Mesodermal cell (in vitro differentiated cells): ENCODE data around the gene HHIPL2.

ENCODE experiments used
- H3K27ac ChIP-seq: 2 replicates; pipeline ENCODE4 v1.7.0; 2013; ENCODE audit warnings: mild to moderate bottlenecking, low read depth, low read length, moderate library complexity; ENCODE audit not compliant: severe bottlenecking
- H3K36me3 ChIP-seq: 2 replicates; pipeline ENCODE4 v1.7.1; 2013; ENCODE audit warnings: mild to moderate bottlenecking, low read length, moderate library complexity; ENCODE audit not compliant: control insufficient read depth, insufficient read depth
- H3K4me1 ChIP-seq: one replicate; pipeline ENCODE4 v1.7.1; 2013; ENCODE audit warnings: mild to moderate bottlenecking, low read length; ENCODE audit not compliant: insufficient read depth, control insufficient read depth, poor library complexity, severe bottlenecking
- H3K4me3 ChIP-seq: 2 replicates; pipeline ENCODE4 v1.7.0; 2013; ENCODE audit warnings: low read length, control low read depth, mild to moderate bottlenecking; ENCODE audit not compliant: insufficient read depth, poor library complexity, severe bottlenecking; ENCODE audit errors: extremely low read depth
- H3K9me3 ChIP-seq: 2 replicates; pipeline ENCODE4 v1.7.1; 2013; ENCODE audit warnings: mild to moderate bottlenecking, low read length, moderate library complexity; ENCODE audit not compliant: control insufficient read depth
- WGBS, 2 experiments: methylation state at CpG; one replicate each; pipeline ENCODE4 v1.1.5; 2013; ENCODE audit warnings: missing lambda C conversion rate in 2 of 2; ENCODE audit not compliant: insufficient coverage in 2 of 2; 5-methylcytosine and 5-hydroxymethylcytosine counted together

The HHIPL2 gene

GRCh38 chr1:222570837-222571236 lies 22.9 kb upstream of the HHIPL2 start:
- Histone ChIP-seq H3K9me3 (peaks cover 11% of the 10 kb centered on the region), H3K36me3 (peaks cover 57% of the 10 kb centered on the region)
- no CpG with 5 or more reads among the region's 1 CpG for WGBS, 2 experiments

GRCh38 chr1:222561656-222562055 lies 13.8 kb upstream of the HHIPL2 start:
- Histone ChIP-seq H3K36me3 (peaks cover 47% of the 10 kb centered on the region), H3K4me3 (no peak overlapping the region), H3K9me3 (no peaks in the 10 kb centered on the region), H3K4me1 (no peaks in the 10 kb centered on the region), H3K27ac (no peak overlapping the region)
- WGBS, 2 experiments, result 80 to 100% methylated on average over 1 of the region's 1 CpG

More at GRCh38 chr1:222570837-222571236, 22.9 kb upstream of the HHIPL2 start:
- no peak overlapping the region for H3K4me3 ChIP-seq
- H3K4me1 ChIP-seq, result no peaks in the 10 kb centered on the region
- H3K27ac ChIP-seq, result no peak overlapping the region

GRCh38 chr1:222557574-222557973 lies 9.7 kb upstream of the HHIPL2 start:
- 87 to 97% methylated on average over 3 to 7 of the region's 7 CpGs for WGBS, 2 experiments
- Histone ChIP-seq H3K4me1 (no peaks in the 10 kb centered on the region), H3K27ac (no peak overlapping the region), H3K36me3 (peaks cover 49% of the 10 kb centered on the region), H3K4me3 (no peak overlapping the region), H3K9me3 (no peaks in the 10 kb centered on the region)

- H3K27ac ChIP-seq, result no peak overlapping the region
- H3K9me3 ChIP-seq, result no peaks in the 10 kb centered on the region
- no peaks in the 10 kb centered on the region for H3K4me1 ChIP-seq
- no peak overlapping the region for H3K4me3 ChIP-seq
- 90 to 98% methylated on average over 3 to 5 of the region's 6 CpGs for WGBS, 2 experiments
- H3K36me3 ChIP-seq, result peaks cover 48% of the 10 kb centered on the region
Observed at GRCh38 chr1:222557148-222557547, 9.2 kb upstream of the HHIPL2 start.

- Histone ChIP-seq H3K4me3 (no peak overlapping the region), H3K36me3 (peaks cover 42% of the 10 kb centered on the region), H3K4me1 (no peaks in the 10 kb centered on the region)
Observed at GRCh38 chr1:222555992-222556615, 8.2 kb upstream of the HHIPL2 start.

GRCh38 chr1:222554177-222554576 lies 6.3 kb upstream of the HHIPL2 start:
- no peak overlapping the region for H3K27ac ChIP-seq
- peaks cover 31% of the 10 kb centered on the region for H3K36me3 ChIP-seq
- peaks cover 2% of the 10 kb centered on the region for H3K9me3 ChIP-seq
- H3K4me1 ChIP-seq, result no peaks in the 10 kb centered on the region
- no peak overlapping the region for H3K4me3 ChIP-seq
- 93% methylated on average over 3 of the region's 5 CpGs; no CpG with 5 or more reads in 1 of the 2 experiments for WGBS, 2 experiments

More at GRCh38 chr1:222555992-222556615, 8.2 kb upstream of the HHIPL2 start:
- no peaks in the 10 kb centered on the region for H3K9me3 ChIP-seq
- 92 to 94% methylated on average over 2 of the region's 2 CpGs for WGBS, 2 experiments
- H3K27ac ChIP-seq, result no peak overlapping the region

GRCh38 chr1:222552882-222553281 lies 5.0 kb upstream of the HHIPL2 start:
- WGBS, 2 experiments, result 90 to 93% methylated on average over 4 to 5 of the region's 5 CpGs

GRCh38 chr1:222547260-222547614 lies 667 bp downstream of the HHIPL2 start:
- no peak overlapping the region for H3K4me3 ChIP-seq
- peaks cover 3% of the 10 kb centered on the region for H3K9me3 ChIP-seq
- H3K27ac ChIP-seq, result peak overlapping the region; percentile 81
- H3K36me3 ChIP-seq, result no peaks in the 10 kb centered on the region
- WGBS, 2 experiments, result 69 to 77% methylated on average over 6 to 8 of the region's 8 CpGs
- H3K4me1 ChIP-seq, result peaks cover 30% of the 10 kb centered on the region

More at GRCh38 chr1:222552882-222553281, 5.0 kb upstream of the HHIPL2 start:
- H3K4me1 ChIP-seq, result peaks cover 6% of the 10 kb centered on the region
- peaks cover 3% of the 10 kb centered on the region for H3K9me3 ChIP-seq
- H3K36me3 ChIP-seq, result peaks cover 26% of the 10 kb centered on the region
- no peak overlapping the region for H3K27ac ChIP-seq
- H3K4me3 ChIP-seq, result no peak overlapping the region

- H3K27ac ChIP-seq, result peak overlapping the region; percentile 81
- H3K9me3 ChIP-seq, result peaks cover 3% of the 10 kb centered on the region
- H3K4me3 ChIP-seq, result no peak overlapping the region
- WGBS, 2 experiments, result 29 to 34% methylated on average over 6 to 7 of the region's 7 CpGs
- no peaks in the 10 kb centered on the region for H3K36me3 ChIP-seq
- peaks cover 30% of the 10 kb centered on the region for H3K4me1 ChIP-seq
Observed at GRCh38 chr1:222546548-222547259, 1.2 kb downstream of the HHIPL2 start.

- 90 to 97% methylated on average over 5 of the region's 7 CpGs for WGBS, 2 experiments
- Histone ChIP-seq H3K9me3 (peaks cover 3% of the 10 kb centered on the region), H3K36me3 (no peaks in the 10 kb centered on the region), H3K4me1 (peaks cover 30% of the 10 kb centered on the region), H3K4me3 (no peak overlapping the region), H3K27ac (peak overlapping the region; percentile 81)
Observed at GRCh38 chr1:222546091-222546490, 1.8 kb downstream of the HHIPL2 start.

GRCh38 chr1:222543817-222544216 lies 4.1 kb downstream of the HHIPL2 start:
- H3K36me3 ChIP-seq, result no peaks in the 10 kb centered on the region
- peaks cover 30% of the 10 kb centered on the region for H3K4me1 ChIP-seq
- WGBS, 2 experiments, result 93 to 94% methylated on average over 21 of the region's 21 CpGs
- no peak overlapping the region for H3K27ac ChIP-seq
- no peaks in the 10 kb centered on the region for H3K9me3 ChIP-seq
- H3K4me3 ChIP-seq, result no peak overlapping the region
